Ovary (tissue), 9 donors: Measurements from ENCODE around the gene PRMT3. TPM values are rescaled to one million over a fixed set of nuclear protein-coding genes. Genes with fewer than 3 reads are reported as not detected.

Experiments used
- DNase-seq, 5 donors: peaks; one replicate each; pipeline ENCODE4 v3.0.0-alpha.2; 2019 to 2020
- H3K27ac ChIP-seq, 2 donors: fragments of 200-600 bp; one replicate each; pipeline versions ENCODE4 v1.5.1 to v1.8.0; 2019 to 2022
- H3K27me3 ChIP-seq: fragments of 200-600 bp; one replicate; pipeline ENCODE4 v1.8.0; 2022
- H3K36me3 ChIP-seq: fragments of 200-600 bp; sonication (generic); one replicate; pipeline ENCODE4 v1.5.1; 2019
- H3K4me1 ChIP-seq: one replicate; pipeline ENCODE4 v1.8.1; 2013; ENCODE audit warnings: mild to moderate bottlenecking, moderate library complexity; ENCODE audit not compliant: insufficient read depth
- H3K4me3 ChIP-seq: fragments of 200-600 bp; sonication (generic); one replicate; pipeline ENCODE4 v1.5.1; 2017
- H3K9me3 ChIP-seq, 2 donors: fragments of 200-600 bp in 1 of 2; sonication (generic) in 1 of 2; one replicate each; pipeline versions ENCODE4 v1.5.1 to v1.8.1; 2013 to 2019; ENCODE audit warnings: mild to moderate bottlenecking in 1 of 2, moderate library complexity in 1 of 2
- EP300 ChIP-seq: sonication (generic); formaldehyde crosslinking; IDR thresholded peaks from one replicate; pipeline ENCODE4 v1.6.1; 2017; ENCODE audit warnings: antibody characterized with exemption
- POLR2A ChIP-seq: fragments of 450-650 bp; IDR thresholded peaks from one replicate; pipeline ENCODE4 v1.6.1; 2017; ENCODE audit warnings: antibody characterized with exemption, mild to moderate bottlenecking, moderate library complexity
- WGBS, 3 donors: extraction: QIAGEN DNeasy Blood & Tissue Kit in 1 of 3; methylation state at CpG; one replicate each; pipeline versions ENCODE4 v1.1.5 to v1.1.7; 2013 to 2017; 5-methylcytosine and 5-hydroxymethylcytosine counted together
- intact Hi-C, 4 donors: fragments of 100-400 bp; cut with DNase I; formaldehyde crosslinking; loops; one replicate each; pipeline versions ENCODE4 v1.11.0 to v1.15.1; 2022 to 2023
- polyA plus RNA-seq, 2 donors: library from polyadenylated mRNA; stranded (reverse); fragments of 200-250 nt in 1 of 2; fragments of 350-450 nt in 1 of 2; fragmentation: Illumina TruSeq in 1 of 2; extraction: RNeasy Lipid Tissue Mini Kit (QIAGEN cat#74804) in 1 of 2; gene quantifications; one replicate each; pipeline ENCODE4 v1.2.3, GENCODE V29; 2013 to 2014
- total RNA-seq, 7 donors: library from RNA; depleted of rRNA in 2 of 7; stranded (reverse); fragments of >200 nt in 2 of 7; fragmentation: NEBNext Ultra II Directional in 3 of 7; extraction: Animal tissue kit (Norgen Biotek cat#: 25700) in 3 of 7; gene quantifications; one replicate each; pipeline versions ENCODE4 v1.1.0 to v1.2.4, GENCODE V29; 2016 to 2023
- TF ChIP-seq, protein P1 (sequence below), 3 donors: fragments of 450-650 bp in 2 of 3; fragments of 200-600 bp in 1 of 3; IDR thresholded peaks; one replicate each; pipeline versions ENCODE4 v1.5.1 to v1.8.0; 2016 to 2022; ENCODE audit warnings: antibody characterized with exemption in 3 of 3, mild to moderate bottlenecking in 1 of 3
- donor health status: DM: no; HTN: no; CAD: no; lungs with moderate emphysema.
- donor health status: DM: no; HTN: no; CAD: no.
- donor health status: Bipolar disorder and iron deficiency.
- donor health status: DM: yes; HTN: yes; CAD: no.
- donor health status: DM: no; HTN: no; CAD: no.
- donor health status: DM: yes; HTN: yes; CAD: no.

Gene PRMT3
- total and polyA plus RNA-seq, 9 donors = 8.5 to 21.2 (median 14.8) TPM

DNA sequence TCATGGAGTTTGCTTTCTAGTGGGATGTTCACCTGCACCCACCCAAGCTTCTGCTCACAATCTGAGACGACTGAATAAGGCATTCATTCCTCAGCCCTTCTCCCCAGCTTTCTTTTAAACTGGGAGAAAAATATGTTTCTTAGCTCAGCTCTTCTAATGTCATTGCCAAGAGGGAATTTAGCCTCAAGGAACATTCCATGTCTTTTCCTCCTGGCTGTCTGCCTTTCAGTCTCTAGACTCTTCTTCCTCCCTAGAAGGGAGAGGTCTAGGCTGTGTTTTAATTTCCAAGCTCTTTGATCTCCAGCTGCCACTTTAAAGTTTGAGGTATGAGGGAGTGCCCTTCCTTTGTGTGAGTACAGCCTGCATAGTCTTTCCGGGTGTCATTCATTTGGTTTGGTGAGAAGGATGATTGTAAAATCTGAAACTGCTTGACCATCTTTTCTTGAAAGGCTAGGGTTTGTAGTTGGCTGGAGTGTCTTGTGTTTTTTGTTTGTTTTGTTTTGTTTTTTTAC, 35.7 kb upstream of the PRMT3 start:
- intact Hi-C loops = loop anchor here in 2 of 4 donors (10.0 kb wide), 3 partner anchors 217 to 787 kb away; no protein-coding TSS in a partner anchor
- 35 to 48% (median 46%) methylated on average over 2 of the region's 2 CpGs for WGBS, 3 donors
- DNase-seq = no peak

DNA sequence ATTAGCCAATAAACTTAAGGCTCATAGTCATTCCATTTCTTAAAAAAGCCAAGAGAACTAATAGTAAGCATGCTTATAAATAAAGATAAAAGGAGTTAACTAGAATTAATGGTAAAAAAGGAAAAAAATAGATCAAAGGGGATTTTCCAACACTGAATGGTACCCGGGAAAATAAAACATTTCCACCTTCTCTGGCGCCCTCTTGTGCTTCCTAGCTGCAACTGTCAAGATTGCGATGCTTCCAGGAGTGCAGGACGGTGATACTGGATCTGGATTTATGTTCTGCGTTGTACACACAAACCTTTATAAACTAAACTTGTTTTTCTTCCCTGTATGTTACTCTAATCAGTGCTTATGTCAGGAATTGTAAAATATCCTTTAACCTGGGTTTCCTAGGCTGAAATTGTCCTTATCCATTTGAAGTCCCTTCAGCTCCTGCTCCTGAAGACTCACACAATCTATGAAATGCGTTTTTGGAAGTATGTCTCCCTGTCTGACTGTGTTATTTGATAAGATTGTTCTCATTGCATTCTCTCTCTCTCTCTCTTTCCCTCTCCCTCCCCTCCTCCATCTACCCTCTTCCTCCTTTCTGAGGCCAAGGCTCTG, 33.6 kb upstream of the PRMT3 start:
- Histone ChIP-seq H3K36me3 (no peaks in the 10 kb centered on the region), H3K4me1 (no peaks in the 10 kb centered on the region), H3K27me3 (no peaks in the 10 kb centered on the region), H3K4me3 (no peak overlapping the region), H3K9me3 (no peaks in the 10 kb centered on the region), H3K27ac (no peak overlapping the region)
- peak in 1 of 5 donors; percentile 31 for DNase-seq
- WGBS, 3 donors = 2 to 5% (median 3%) methylated on average over 6 of the region's 6 CpGs
- intact Hi-C loops = loop anchor here in 2 of 4 donors (10.0 kb wide), 3 partner anchors 219 to 789 kb away; no protein-coding TSS in a partner anchor
- TF ChIP-seq, protein P1, sequence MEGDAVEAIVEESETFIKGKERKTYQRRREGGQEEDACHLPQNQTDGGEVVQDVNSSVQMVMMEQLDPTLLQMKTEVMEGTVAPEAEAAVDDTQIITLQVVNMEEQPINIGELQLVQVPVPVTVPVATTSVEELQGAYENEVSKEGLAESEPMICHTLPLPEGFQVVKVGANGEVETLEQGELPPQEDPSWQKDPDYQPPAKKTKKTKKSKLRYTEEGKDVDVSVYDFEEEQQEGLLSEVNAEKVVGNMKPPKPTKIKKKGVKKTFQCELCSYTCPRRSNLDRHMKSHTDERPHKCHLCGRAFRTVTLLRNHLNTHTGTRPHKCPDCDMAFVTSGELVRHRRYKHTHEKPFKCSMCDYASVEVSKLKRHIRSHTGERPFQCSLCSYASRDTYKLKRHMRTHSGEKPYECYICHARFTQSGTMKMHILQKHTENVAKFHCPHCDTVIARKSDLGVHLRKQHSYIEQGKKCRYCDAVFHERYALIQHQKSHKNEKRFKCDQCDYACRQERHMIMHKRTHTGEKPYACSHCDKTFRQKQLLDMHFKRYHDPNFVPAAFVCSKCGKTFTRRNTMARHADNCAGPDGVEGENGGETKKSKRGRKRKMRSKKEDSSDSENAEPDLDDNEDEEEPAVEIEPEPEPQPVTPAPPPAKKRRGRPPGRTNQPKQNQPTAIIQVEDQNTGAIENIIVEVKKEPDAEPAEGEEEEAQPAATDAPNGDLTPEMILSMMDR (IDR thresholded peaks at IDR 0.05) = peak; percentile 39 to 52 (median 48)
- no peak for TF ChIP-seq POLR2A

More for the DNA sequence above, 35.7 kb upstream of the PRMT3 start:
- Histone ChIP-seq H3K36me3 (no peaks in the 10 kb centered on the region), H3K27me3 (no peaks in the 10 kb centered on the region), H3K4me1 (no peaks in the 10 kb centered on the region), H3K27ac (no peak overlapping the region), H3K4me3 (no peak overlapping the region), H3K9me3 (no peaks in the 10 kb centered on the region)
- TF ChIP-seq, protein P1 (IDR thresholded peaks at IDR 0.05) = no peak
- TF ChIP-seq POLR2A (no peak), EP300 (no peak)

DNA sequence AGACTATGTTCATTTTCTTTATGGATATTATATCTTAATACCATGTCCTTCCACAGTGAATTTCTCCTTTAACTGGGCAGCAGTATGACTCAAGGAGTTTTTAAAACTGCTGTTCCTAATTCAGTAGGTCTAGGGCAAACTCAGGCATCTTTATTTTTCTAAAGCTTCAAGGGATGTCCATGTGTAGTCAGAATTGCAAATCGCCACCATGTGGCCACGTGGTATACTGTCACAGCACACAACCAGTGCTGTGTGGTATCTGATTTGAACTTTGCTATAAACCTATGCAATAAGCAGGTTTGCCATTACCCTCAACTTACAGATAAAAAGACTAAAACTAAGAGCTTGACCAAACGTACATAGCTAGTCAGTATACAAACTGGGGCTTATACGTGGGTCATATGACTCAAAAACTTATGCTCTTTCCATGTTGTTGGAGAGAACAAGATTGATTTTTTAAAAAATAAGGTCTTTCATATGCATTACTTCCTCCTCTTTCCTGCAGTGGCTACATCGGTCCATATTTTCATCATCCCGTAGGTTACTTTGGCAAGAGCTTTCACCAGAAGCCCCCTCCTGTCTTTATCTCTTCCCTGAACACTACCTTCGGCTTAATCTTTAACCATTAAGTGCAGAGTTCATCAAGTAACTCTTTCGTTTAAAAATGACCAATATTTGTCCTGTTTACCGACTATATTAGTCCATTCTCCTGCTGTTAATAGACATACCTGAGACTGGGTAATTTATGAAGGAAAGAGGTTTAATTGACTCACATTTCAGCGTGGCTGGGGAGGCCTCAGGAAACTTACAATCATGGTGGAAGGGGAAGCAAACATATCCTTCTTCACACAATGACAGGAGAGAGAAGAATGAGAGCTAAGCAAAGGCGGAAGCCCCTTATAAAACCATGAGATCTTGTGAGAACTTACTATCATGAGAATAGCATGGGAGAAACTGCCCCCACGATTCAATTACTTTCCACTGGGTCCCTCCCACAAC, 32.0 kb upstream of the PRMT3 start:
- TF ChIP-seq POLR2A = no peak
- TF ChIP-seq EP300 = no peak
- TF ChIP-seq, protein P1 (IDR thresholded peaks at IDR 0.05) = peak in 2 of 3 donors; percentile 9 to 15

DNA sequence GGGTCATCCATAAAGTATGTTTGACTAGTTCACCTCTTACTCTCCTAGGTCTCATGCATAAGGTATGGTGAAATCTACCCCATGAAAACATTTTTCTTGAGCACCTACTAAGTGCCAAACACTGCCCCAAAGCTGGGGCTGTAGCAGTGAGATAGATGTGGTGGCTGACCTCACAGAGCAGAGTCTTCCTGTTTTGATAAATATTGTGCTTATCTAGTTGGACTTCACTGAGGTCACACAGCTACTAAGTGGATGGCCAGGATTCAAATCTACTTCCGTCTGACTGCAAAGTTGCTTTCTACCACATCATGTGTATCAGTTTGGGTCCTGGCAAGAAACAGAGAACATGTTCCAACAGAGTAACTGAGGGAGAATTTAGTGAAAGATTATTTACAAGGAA, 30.4 kb upstream of the PRMT3 start:
- Histone ChIP-seq H3K9me3 (no peaks in the 10 kb centered on the region), H3K27me3 (no peaks in the 10 kb centered on the region), H3K36me3 (no peaks in the 10 kb centered on the region), H3K27ac (no peak overlapping the region), H3K4me3 (no peak overlapping the region), H3K4me1 (no peaks in the 10 kb centered on the region)
- 11 to 24% (median 16%) methylated on average over 1 of the region's 1 CpG for WGBS, 3 donors
- no peak for DNase-seq
- no peak for TF ChIP-seq EP300
- TF ChIP-seq, protein P1 (IDR thresholded peaks at IDR 0.05) = no peak
- no peak for TF ChIP-seq POLR2A
- intact Hi-C loops = loop anchor here in 2 of 4 donors (10.0 kb wide), 3 partner anchors 222 to 792 kb away; no protein-coding TSS in a partner anchor

More for the DNA sequence above, 32.0 kb upstream of the PRMT3 start:
- Histone ChIP-seq H3K9me3 (no peaks in the 10 kb centered on the region), H3K36me3 (no peaks in the 10 kb centered on the region), H3K27me3 (no peaks in the 10 kb centered on the region), H3K4me1 (no peaks in the 10 kb centered on the region), H3K27ac (no peak overlapping the region), H3K4me3 (no peak overlapping the region)
- no peak for DNase-seq
- 44 to 48% (median 47%) methylated on average over 12 of the region's 12 CpGs for WGBS, 3 donors
- intact Hi-C loops = loop anchor here in 2 of 4 donors (10.0 kb wide), 3 partner anchors 221 to 791 kb away; no protein-coding TSS in a partner anchor
